ENCODE results near the gene IL32.

Gene IL32

DNA sequence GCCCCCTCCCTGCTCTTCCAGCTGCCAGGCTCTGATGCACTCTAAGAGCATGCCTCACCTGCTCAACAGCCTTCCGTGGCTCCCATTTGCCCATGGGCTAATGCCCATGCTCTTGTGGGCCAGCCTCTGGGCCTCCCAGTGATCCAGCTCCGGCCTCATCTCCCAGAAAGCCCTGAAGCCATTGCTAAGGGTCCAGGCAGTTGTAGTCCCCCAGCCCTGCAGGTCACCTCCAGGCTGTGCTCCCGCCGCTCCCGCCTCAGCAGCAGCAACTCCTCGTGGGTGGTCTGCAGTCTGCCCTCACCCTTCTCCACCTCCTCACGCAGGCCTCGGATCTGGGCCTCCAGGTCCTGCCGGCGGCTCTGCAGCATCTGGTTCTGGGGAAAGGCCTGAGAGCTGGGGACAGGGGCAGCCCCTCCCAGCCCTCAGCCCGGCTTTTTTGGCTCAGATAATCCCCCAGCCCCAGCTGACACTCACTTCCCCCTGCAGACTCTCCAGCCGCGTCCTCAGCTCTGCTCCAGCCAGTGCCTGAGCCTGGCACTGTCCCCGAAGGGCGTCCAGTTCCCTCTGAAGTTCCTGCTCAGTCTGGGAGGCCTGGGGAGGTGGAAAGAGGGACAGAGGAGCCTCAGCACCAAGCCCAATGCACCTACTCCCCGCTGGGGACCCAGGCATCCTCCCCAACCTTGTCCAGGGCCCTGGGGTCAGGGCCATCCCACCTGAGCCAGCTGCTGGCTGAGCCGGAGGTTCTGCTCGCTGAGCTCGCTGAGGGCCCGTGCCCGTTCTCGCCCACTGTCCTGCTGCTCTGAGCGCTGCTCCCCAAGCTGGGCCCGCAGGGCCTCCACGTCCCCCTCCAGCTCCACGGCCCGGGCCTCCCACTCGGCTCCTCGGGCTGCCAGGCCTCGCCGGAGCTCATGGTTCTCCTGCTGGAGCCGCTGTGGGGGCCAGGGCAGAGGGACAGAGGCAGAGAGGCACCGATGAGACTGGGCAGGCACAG lies 34.9 kb upstream of the IL32 start:
- TF ChIP-seq EZH2 (IDR thresholded peaks at IDR 0.05; ENCODE audit: borderline replicate concordance, low read depth, low read length, severe bottlenecking) = no peak
- TF ChIP-seq, protein P1, sequence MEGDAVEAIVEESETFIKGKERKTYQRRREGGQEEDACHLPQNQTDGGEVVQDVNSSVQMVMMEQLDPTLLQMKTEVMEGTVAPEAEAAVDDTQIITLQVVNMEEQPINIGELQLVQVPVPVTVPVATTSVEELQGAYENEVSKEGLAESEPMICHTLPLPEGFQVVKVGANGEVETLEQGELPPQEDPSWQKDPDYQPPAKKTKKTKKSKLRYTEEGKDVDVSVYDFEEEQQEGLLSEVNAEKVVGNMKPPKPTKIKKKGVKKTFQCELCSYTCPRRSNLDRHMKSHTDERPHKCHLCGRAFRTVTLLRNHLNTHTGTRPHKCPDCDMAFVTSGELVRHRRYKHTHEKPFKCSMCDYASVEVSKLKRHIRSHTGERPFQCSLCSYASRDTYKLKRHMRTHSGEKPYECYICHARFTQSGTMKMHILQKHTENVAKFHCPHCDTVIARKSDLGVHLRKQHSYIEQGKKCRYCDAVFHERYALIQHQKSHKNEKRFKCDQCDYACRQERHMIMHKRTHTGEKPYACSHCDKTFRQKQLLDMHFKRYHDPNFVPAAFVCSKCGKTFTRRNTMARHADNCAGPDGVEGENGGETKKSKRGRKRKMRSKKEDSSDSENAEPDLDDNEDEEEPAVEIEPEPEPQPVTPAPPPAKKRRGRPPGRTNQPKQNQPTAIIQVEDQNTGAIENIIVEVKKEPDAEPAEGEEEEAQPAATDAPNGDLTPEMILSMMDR (IDR thresholded peaks at IDR 0.05; ENCODE audit: borderline replicate concordance, extremely low read depth, low read length, poor library complexity, severe bottlenecking) = no peak
- Histone ChIP-seq H3K79me2 (ENCODE audit: insufficient read depth, low read length) (no peaks in the 10 kb centered on the region; the same call in 1 of the 2 replicates), H4K20me1 (ENCODE audit: insufficient read depth, low read length) (peaks cover 18% of the 10 kb centered on the region), H3K4me3 (ENCODE audit: low read depth in 1 of 2, low read length in 2 of 2) (no peak overlapping the region), H3K27me3 (ENCODE audit: insufficient read depth, low read length, poor library complexity) (peaks cover 2% of the 10 kb centered on the region), H3K9ac (ENCODE audit: low read depth, low read length) (no peak overlapping the region), H3K36me3 (ENCODE audit: insufficient read depth, low read length) (peaks cover 19% of the 10 kb centered on the region), H3K4me1 (ENCODE audit: insufficient read depth, low read length) (peaks cover 5% of the 10 kb centered on the region; the same call in 1 of the 2 replicates), H3K4me2 (ENCODE audit: insufficient read depth, low read length) (no peak overlapping the region), H3K9me3 (ENCODE audit: insufficient read depth, low read length, severe bottlenecking) (no peaks in the 10 kb centered on the region), H3K27ac (ENCODE audit: low read length) (no peak overlapping the region), H2AFZ (ENCODE audit: low read depth, low read length) (no peak overlapping the region)
- no peak for ATAC-seq (ENCODE audit: insufficient read depth, low read depth)
- no peak for DNase-seq

GRCh38 chr16:3032624-3033023 lies 32.8 kb upstream of the IL32 start:
- H3K9ac ChIP-seq (ENCODE audit: low read depth, low read length) = no peak overlapping the region
- H3K27me3 ChIP-seq (ENCODE audit: insufficient read depth, low read length, poor library complexity) = peaks cover 11% of the 10 kb centered on the region
- DNase-seq (no peak), ATAC-seq (ENCODE audit: insufficient read depth, low read depth) (no peak)
- no peak overlapping the region for H3K4me2 ChIP-seq (ENCODE audit: insufficient read depth, low read length)
- no peak overlapping the region for H3K4me3 ChIP-seq (ENCODE audit: low read depth in 1 of 2, low read length in 2 of 2)
- no peak overlapping the region for H2AFZ ChIP-seq (ENCODE audit: low read depth, low read length)
- H4K20me1 ChIP-seq (ENCODE audit: insufficient read depth, low read length) = peaks cover 6% of the 10 kb centered on the region
- H3K36me3 ChIP-seq (ENCODE audit: insufficient read depth, low read length) = no peaks in the 10 kb centered on the region; the same call in 1 of the 2 replicates
- 0 out of 2 replicates have a peak, but pooled peaks cover 2% of the 10 kb centered on the region for H3K4me1 ChIP-seq (ENCODE audit: insufficient read depth, low read length)
- H3K27ac ChIP-seq (ENCODE audit: low read length) = no peak overlapping the region
- H3K9me3 ChIP-seq (ENCODE audit: insufficient read depth, low read length, severe bottlenecking) = no peaks in the 10 kb centered on the region
- H3K79me2 ChIP-seq (ENCODE audit: insufficient read depth, low read length) = no peaks in the 10 kb centered on the region
- no peak for TF ChIP-seq EZH2 (IDR thresholded peaks at IDR 0.05; ENCODE audit: borderline replicate concordance, low read depth, low read length, severe bottlenecking)
- TF ChIP-seq, protein P1 (IDR thresholded peaks at IDR 0.05; ENCODE audit: borderline replicate concordance, extremely low read depth, low read length, poor library complexity, severe bottlenecking) = no peak

- DNase-seq (no peak), ATAC-seq (ENCODE audit: insufficient read depth, low read depth) (no peak)
- H4K20me1 ChIP-seq (ENCODE audit: insufficient read depth, low read length) = no peaks in the 10 kb centered on the region; the same call in 1 of the 2 replicates
- TF ChIP-seq EZH2 (IDR thresholded peaks at IDR 0.05; ENCODE audit: borderline replicate concordance, low read depth, low read length, severe bottlenecking) = no peak
- TF ChIP-seq, protein P1 (IDR thresholded peaks at IDR 0.05; ENCODE audit: borderline replicate concordance, extremely low read depth, low read length, poor library complexity, severe bottlenecking) = no peak
- no peaks in the 10 kb centered on the region for H3K9me3 ChIP-seq (ENCODE audit: insufficient read depth, low read length, severe bottlenecking)
- H3K79me2 ChIP-seq (ENCODE audit: insufficient read depth, low read length) = no peaks in the 10 kb centered on the region
- H3K27ac ChIP-seq (ENCODE audit: low read length) = no peak overlapping the region
- H2AFZ ChIP-seq (ENCODE audit: low read depth, low read length) = no peak overlapping the region
- H3K4me1 ChIP-seq (ENCODE audit: insufficient read depth, low read length) = no peaks in the 10 kb centered on the region
- no peak overlapping the region for H3K4me2 ChIP-seq (ENCODE audit: insufficient read depth, low read length)
- H3K9ac ChIP-seq (ENCODE audit: low read depth, low read length) = no peak overlapping the region
- H3K4me3 ChIP-seq (ENCODE audit: low read depth in 1 of 2, low read length in 2 of 2) = no peak overlapping the region
- no peaks in the 10 kb centered on the region for H3K36me3 ChIP-seq (ENCODE audit: insufficient read depth, low read length)
- H3K27me3 ChIP-seq (ENCODE audit: insufficient read depth, low read length, poor library complexity) = peaks cover 16% of the 10 kb centered on the region
Observed at GRCh38 chr16:3035289-3035971, 30.0 kb upstream of the IL32 start.
